ENCODE results near the gene CTSD.

DNA sequence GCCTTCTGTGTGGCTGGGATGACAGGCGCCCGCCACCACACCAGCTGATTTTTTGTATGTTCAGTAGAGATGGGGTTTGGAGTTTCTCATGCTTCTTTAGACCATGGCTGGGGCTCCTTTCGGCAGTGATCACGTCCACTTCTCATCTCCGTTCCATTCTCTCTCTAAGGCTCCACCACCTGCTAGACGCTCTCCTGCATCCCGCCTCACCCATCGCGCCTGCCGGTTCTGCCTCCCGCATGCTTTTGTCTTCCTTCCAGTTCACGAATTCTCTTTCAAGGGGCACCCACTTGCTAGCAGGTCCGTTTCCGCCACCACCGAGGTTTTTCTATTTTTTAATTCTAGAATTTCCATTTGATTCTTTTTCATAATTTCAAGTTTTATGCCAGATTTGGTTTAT is 49.1 kb upstream of the CTSD start:
- TF ChIP-seq, protein P1, sequence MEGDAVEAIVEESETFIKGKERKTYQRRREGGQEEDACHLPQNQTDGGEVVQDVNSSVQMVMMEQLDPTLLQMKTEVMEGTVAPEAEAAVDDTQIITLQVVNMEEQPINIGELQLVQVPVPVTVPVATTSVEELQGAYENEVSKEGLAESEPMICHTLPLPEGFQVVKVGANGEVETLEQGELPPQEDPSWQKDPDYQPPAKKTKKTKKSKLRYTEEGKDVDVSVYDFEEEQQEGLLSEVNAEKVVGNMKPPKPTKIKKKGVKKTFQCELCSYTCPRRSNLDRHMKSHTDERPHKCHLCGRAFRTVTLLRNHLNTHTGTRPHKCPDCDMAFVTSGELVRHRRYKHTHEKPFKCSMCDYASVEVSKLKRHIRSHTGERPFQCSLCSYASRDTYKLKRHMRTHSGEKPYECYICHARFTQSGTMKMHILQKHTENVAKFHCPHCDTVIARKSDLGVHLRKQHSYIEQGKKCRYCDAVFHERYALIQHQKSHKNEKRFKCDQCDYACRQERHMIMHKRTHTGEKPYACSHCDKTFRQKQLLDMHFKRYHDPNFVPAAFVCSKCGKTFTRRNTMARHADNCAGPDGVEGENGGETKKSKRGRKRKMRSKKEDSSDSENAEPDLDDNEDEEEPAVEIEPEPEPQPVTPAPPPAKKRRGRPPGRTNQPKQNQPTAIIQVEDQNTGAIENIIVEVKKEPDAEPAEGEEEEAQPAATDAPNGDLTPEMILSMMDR (IDR thresholded peaks at IDR 0.05): no peak
- TF ChIP-seq POLR2A (IDR thresholded peaks at IDR 0.05) (no peak), EP300 (IDR thresholded peaks at IDR 0.05) (no peak)

Measured in tibial nerve (tissue), 4 donors.